GM18519 (cell line): ENCODE measurements around the gene COX8A.

Experiments used
- ATAC-seq: cut with Tn5 transposase; IDR thresholded peaks from one replicate; pipeline ENCODE4 v1.9.1; 2021; ENCODE audit warnings: mild to moderate bottlenecking, moderate library complexity; ENCODE audit not compliant: unreplicated experiment, low FRiP score

COX8A gene

GRCh38 chr11:64018310-64018709 is 43.9 kb downstream of the COX8A start:
- no peak for ATAC-seq

GRCh38 chr11:64019106-64020037 is 45.0 kb downstream of the COX8A start:
- no peak for ATAC-seq

GRCh38 chr11:64020976-64021756 is 46.7 kb downstream of the COX8A start:
- no peak for ATAC-seq

GRCh38 chr11:64021757-64022093 is 47.3 kb downstream of the COX8A start:
- ATAC-seq = no peak

GRCh38 chr11:64022125-64022784 is 47.8 kb downstream of the COX8A start:
- ATAC-seq = no peak

GRCh38 chr11:64023712-64024710 is 49.6 kb downstream of the COX8A start:
- no peak for ATAC-seq

- ATAC-seq = no peak
Observed at GRCh38 chr11:64025205-64025604, 50.8 kb downstream of the COX8A start.
